CD14-positive monocyte (primary cell): ENCODE data around the gene GABARAP. TPM values are rescaled to one million over a fixed set of nuclear protein-coding genes. Genes with fewer than 3 reads are reported as not detected.

ENCODE experiments used
- DNase-seq, 3 donors: peaks; one replicate each; pipeline ENCODE4 v3.0.0-alpha.2; 2011 to 2022
- H2AFZ ChIP-seq: 2 replicates; pipeline ENCODE4 v1.6.0; 2012; ENCODE audit warnings: mild to moderate bottlenecking, low read depth, low read length, inconsistent platforms; ENCODE audit not compliant: insufficient read depth, poor library complexity, severe bottlenecking
- H3K27ac ChIP-seq, 2 donors: 1 replicate in 1 of 2; 2 replicates in 1 of 2; pipeline ENCODE4 v1.5.1; 2012 to 2013; ENCODE audit warnings: low read length in 2 of 2, control low read depth in 1 of 2, inconsistent platforms in 1 of 2, low read depth in 1 of 2, mild to moderate bottlenecking in 1 of 2
- H3K27me3 ChIP-seq, 2 donors: one replicate each; pipeline versions ENCODE4 v1.6.0 to v1.6.1; 2011 to 2013; ENCODE audit warnings: low read length in 2 of 2; ENCODE audit not compliant: control insufficient read depth in 2 of 2, insufficient read depth in 2 of 2
- H3K36me3 ChIP-seq, 2 donors: replicated peaks in 1 of 2; 1 replicate in 1 of 2; 2 replicates in 1 of 2; pipeline versions ENCODE4 v1.5.1 to v1.6.1; 2012 to 2013; ENCODE audit warnings: low read length in 2 of 2, control low read depth in 1 of 2, inconsistent platforms in 1 of 2, mild to moderate bottlenecking in 1 of 2; ENCODE audit not compliant: insufficient read depth in 2 of 2, control insufficient read depth in 1 of 2
- H3K4me1 ChIP-seq, 2 donors: 1 replicate in 1 of 2; 2 replicates in 1 of 2; pipeline versions ENCODE4 v1.5.1 to v1.6.1; 2012 to 2013; ENCODE audit warnings: low read length in 2 of 2, control low read depth in 1 of 2, inconsistent platforms in 1 of 2, mild to moderate bottlenecking in 1 of 2, moderate library complexity in 1 of 2; ENCODE audit not compliant: insufficient read depth in 2 of 2, control insufficient read depth in 1 of 2
- H3K4me2 ChIP-seq: replicated peaks from 2 replicates; pipeline ENCODE3; 2012; ENCODE audit warnings: low read length, moderate library complexity, mild to moderate bottlenecking; ENCODE audit not compliant: poor library complexity, severe bottlenecking; ENCODE audit errors: extremely low read depth
- H3K4me3 ChIP-seq, 3 experiments: fragments of 200-600 bp in 1 of 3; sonication (generic) in 1 of 3; replicated peaks in 1 of 3; 1 replicate in 2 of 3; 2 replicates in 1 of 3; pipeline ENCODE4 v1.5.1; 2011 to 2013; ENCODE audit warnings: low read length in 3 of 3, mild to moderate bottlenecking in 3 of 3, control low read depth in 2 of 3, low read depth in 2 of 3, inconsistent platforms in 1 of 3, moderate library complexity in 1 of 3
- H3K79me2 ChIP-seq: 2 replicates; pipeline ENCODE4 v1.6.0; 2012; ENCODE audit warnings: mild to moderate bottlenecking, control low read depth, inconsistent platforms, low read length, moderate library complexity; ENCODE audit not compliant: insufficient read depth
- H3K9ac ChIP-seq: 2 replicates; pipeline ENCODE4 v1.6.0; 2017; ENCODE audit warnings: low read length, mild to moderate bottlenecking; ENCODE audit not compliant: insufficient read depth, poor library complexity, severe bottlenecking
- H3K9me3 ChIP-seq, 2 donors: replicated peaks in 1 of 2; 1 replicate in 1 of 2; 2 replicates in 1 of 2; pipeline versions ENCODE4 v1.5.1 to v1.6.1; 2012 to 2013; ENCODE audit warnings: low read length in 2 of 2, control low read depth in 1 of 2; ENCODE audit not compliant: control insufficient read depth in 1 of 2, insufficient read depth in 1 of 2
- H4K20me1 ChIP-seq: 2 replicates; pipeline ENCODE4 v1.6.0; 2012; ENCODE audit warnings: mild to moderate bottlenecking, low read length, control low read depth, moderate library complexity; ENCODE audit not compliant: insufficient read depth
- H3K27ac Mint-ChIP-seq, 7 donors: one replicate each; pipeline ENCODE4 v1.8.0; 2020; ENCODE audit warnings: mild to moderate bottlenecking in 7 of 7, mixed read lengths in 7 of 7, moderate library complexity in 6 of 7, inconsistent platforms in 2 of 7
- H3K27me3 Mint-ChIP-seq, 3 donors: one replicate each; pipeline ENCODE4 v1.8.0; 2021 to 2022; ENCODE audit warnings: low read depth in 3 of 3, mild to moderate bottlenecking in 3 of 3, mixed read lengths in 3 of 3, moderate library complexity in 3 of 3, inconsistent platforms in 1 of 3
- H3K36me3 Mint-ChIP-seq, 2 donors: one replicate each; pipeline ENCODE4 v1.8.0; 2020; ENCODE audit warnings: mixed read lengths in 2 of 2, inconsistent platforms in 1 of 2, mild to moderate bottlenecking in 1 of 2
- H3K4me1 Mint-ChIP-seq: one replicate; pipeline ENCODE4 v1.8.0; 2020; ENCODE audit warnings: mild to moderate bottlenecking, mixed read lengths
- H3K4me3 Mint-ChIP-seq, 2 donors: one replicate each; pipeline ENCODE4 v1.8.0; 2020; ENCODE audit warnings: mild to moderate bottlenecking in 2 of 2, mixed read lengths in 2 of 2, moderate library complexity in 1 of 2
- H3K9me3 Mint-ChIP-seq, 7 donors: one replicate each; pipeline ENCODE4 v1.8.0; 2020 to 2022; ENCODE audit warnings: mixed read lengths in 7 of 7, mild to moderate bottlenecking in 6 of 7, moderate library complexity in 6 of 7, inconsistent platforms in 2 of 7
- CTCF ChIP-seq: fragments of 200-600 bp; IDR thresholded peaks from one replicate; pipeline ENCODE4 v1.8.0; 2022; ENCODE audit warnings: antibody characterized with exemption, mild to moderate bottlenecking
- WGBS: methylation state at CpG from one replicate; pipeline ENCODE4 v1.1.5; 2013; ENCODE audit warnings: missing lambda C conversion rate; ENCODE audit not compliant: insufficient coverage; 5-methylcytosine and 5-hydroxymethylcytosine counted together
- intact Hi-C, 2 donors: fragments of 100-400 bp; cut with micrococcal nuclease; formaldehyde crosslinking; loops; one replicate each; pipeline versions ENCODE4 v1.15.0 to v1.15.1; 2023
- polyA plus RNA-seq, 3 donors: library from polyadenylated mRNA; depleted of rRNA in 1 of 3; unstranded in 2 of 3; stranded (reverse) in 1 of 3; fragments of 300-500 nt in 2 of 3; fragments of >200 nt in 1 of 3; fragmentation: Illumina TruSeq in 2 of 3; gene quantifications; 1 replicate in 2 of 3; 2 replicates in 1 of 3; pipeline ENCODE4 v1.2.3, GENCODE V29; 2012 to 2021

The GABARAP gene
- polyA plus RNA-seq, 3 donors = 1,029 to 2,937 (median 2,814) TPM

GRCh38 chr17:7232114-7232513, 10.1 kb downstream of the GABARAP start:
- Mint-ChIP-seq H3K4me1 (peaks cover 49% of the 10 kb centered on the region), H3K27ac (no peak overlapping the region), H3K4me3 (no peak overlapping the region), H3K27me3 (peaks cover 0 to 2% (median 0%) of the 10 kb centered on the region in 3 donors), H3K9me3 (peaks cover 0 to 1% (median 0%) of the 10 kb centered on the region in 7 donors), H3K36me3 (peaks cover 55 to 61% of the 10 kb centered on the region in 2 donors)
- H3K27me3 ChIP-seq = no peaks in the 10 kb centered on the region
- no peak overlapping the region for H2AFZ ChIP-seq
- H3K4me3 ChIP-seq = no peak overlapping the region
- no peak overlapping the region for H3K4me2 ChIP-seq
- H3K27ac ChIP-seq = no peak overlapping the region
- 98% methylated on average over 5 of the region's 5 CpGs for WGBS
- no peak for TF ChIP-seq CTCF
- H3K4me1 ChIP-seq = peaks cover 45 to 54% of the 10 kb centered on the region in 2 donors
- intact Hi-C loops = loop anchor here in 1 of 2 donors (10.0 kb wide), 1 partner anchor 253 kb away; the partner anchor contains the start of genes POLR2A and SLC35G6
- H3K9me3 ChIP-seq = no peaks in the 10 kb centered on the region
- peaks cover 54% of the 10 kb centered on the region for H3K79me2 ChIP-seq
- peaks cover 29% of the 10 kb centered on the region for H4K20me1 ChIP-seq
- H3K36me3 ChIP-seq = peaks cover 35 to 58% of the 10 kb centered on the region in 2 donors
- no peak overlapping the region for H3K9ac ChIP-seq
- no peak for DNase-seq

GRCh38 chr17:7229504-7229903, 12.7 kb downstream of the GABARAP start:
- Mint-ChIP-seq H3K27me3 (peaks cover 0 to 2% (median 0%) of the 10 kb centered on the region in 3 donors), H3K4me1 (peaks cover 23% of the 10 kb centered on the region), H3K9me3 (no peaks in the 10 kb centered on the region), H3K4me3 (no peak overlapping the region), H3K36me3 (peaks cover 51 to 61% of the 10 kb centered on the region in 2 donors), H3K27ac (no peak overlapping the region)
- WGBS = 100% methylated on average over 8 of the region's 19 CpGs
- no peak overlapping the region for H3K4me2 ChIP-seq
- H3K27ac ChIP-seq = no peak overlapping the region
- H3K27me3 ChIP-seq = no peaks in the 10 kb centered on the region
- H3K9ac ChIP-seq = no peak overlapping the region
- TF ChIP-seq CTCF = no peak
- DNase-seq = no peak
- peaks cover 8% of the 10 kb centered on the region for H4K20me1 ChIP-seq
- H3K36me3 ChIP-seq = peaks cover 38 to 63% of the 10 kb centered on the region in 2 donors
- H3K4me3 ChIP-seq = no peak overlapping the region
- H3K9me3 ChIP-seq = no peaks in the 10 kb centered on the region
- H3K79me2 ChIP-seq = peaks cover 39% of the 10 kb centered on the region
- peaks cover 21 to 28% of the 10 kb centered on the region in 2 donors for H3K4me1 ChIP-seq
- H2AFZ ChIP-seq = no peak overlapping the region
- intact Hi-C loops = no loop called here
